ENCODE measurements around the gene TFG.
A peak's percentile ranks its signal among the peaks of the same experiment; 100 is the strongest.

TFG gene

DNA sequence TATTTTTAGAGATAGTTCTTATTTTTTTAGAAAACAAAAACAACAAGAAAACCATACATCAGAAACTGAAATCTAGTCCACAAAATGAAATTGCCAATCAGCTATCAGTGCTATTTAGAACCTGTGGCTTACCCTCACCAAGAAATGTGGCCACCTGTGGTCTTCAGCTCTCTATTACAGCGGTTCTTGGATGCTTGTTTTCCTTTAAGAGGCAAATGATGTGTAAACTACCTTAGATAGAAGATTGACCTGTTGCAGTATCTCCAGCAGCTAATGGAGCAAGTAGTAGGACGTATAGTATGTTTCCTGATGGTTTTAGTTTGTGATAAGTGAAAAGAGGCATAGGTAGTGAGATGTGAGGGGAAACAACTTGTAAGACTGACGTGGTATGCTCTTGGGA is 21.2 kb downstream of the TFG start:
- Histone ChIP-seq H3K4me1 (ENCODE audit: control insufficient read depth, insufficient read depth, low read length) (peaks cover 46% of the 10 kb centered on the region), H3K27me3 (ENCODE audit: control insufficient read depth, insufficient read depth, low read length) (no peaks in the 10 kb centered on the region), H3K27ac (ENCODE audit: low read depth, low read length) (no peak overlapping the region), H3K9me3 (ENCODE audit: control insufficient read depth, insufficient read depth, low read length) (no peaks in the 10 kb centered on the region), H3K9ac (ENCODE audit: low read depth, low read length) (no peak overlapping the region), H3K4me3 (ENCODE audit: low read depth, low read length) (no peak overlapping the region), H3K36me3 (ENCODE audit: control insufficient read depth, insufficient read depth, low read length) (peaks cover 82% of the 10 kb centered on the region)

DNA sequence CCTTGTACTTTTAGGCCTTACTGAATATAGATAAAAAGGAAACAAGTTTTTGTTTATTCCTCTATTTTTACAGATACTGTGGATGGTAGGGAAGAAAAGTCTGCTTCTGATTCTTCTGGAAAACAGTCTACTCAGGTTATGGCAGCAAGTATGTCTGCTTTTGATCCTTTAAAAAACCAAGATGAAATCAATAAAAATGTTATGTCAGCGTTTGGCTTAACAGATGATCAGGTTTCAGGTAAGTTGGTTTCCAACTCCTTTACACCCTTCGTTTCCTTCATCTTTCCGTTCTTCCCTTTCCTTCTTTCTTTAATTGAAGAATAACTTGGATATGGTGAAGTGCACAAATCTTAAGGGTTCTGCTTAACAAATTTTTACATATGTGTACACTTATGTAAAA is 23.1 kb downstream of the TFG start:
- Histone ChIP-seq H3K4me3 (ENCODE audit: low read depth, low read length) (no peak overlapping the region), H3K9ac (ENCODE audit: low read depth, low read length) (no peak overlapping the region), H3K4me1 (ENCODE audit: control insufficient read depth, insufficient read depth, low read length) (peaks cover 59% of the 10 kb centered on the region), H3K27ac (ENCODE audit: low read depth, low read length) (no peak overlapping the region), H3K9me3 (ENCODE audit: control insufficient read depth, insufficient read depth, low read length) (no peaks in the 10 kb centered on the region), H3K36me3 (ENCODE audit: control insufficient read depth, insufficient read depth, low read length) (peaks cover 79% of the 10 kb centered on the region), H3K27me3 (ENCODE audit: control insufficient read depth, insufficient read depth, low read length) (no peaks in the 10 kb centered on the region)

DNA sequence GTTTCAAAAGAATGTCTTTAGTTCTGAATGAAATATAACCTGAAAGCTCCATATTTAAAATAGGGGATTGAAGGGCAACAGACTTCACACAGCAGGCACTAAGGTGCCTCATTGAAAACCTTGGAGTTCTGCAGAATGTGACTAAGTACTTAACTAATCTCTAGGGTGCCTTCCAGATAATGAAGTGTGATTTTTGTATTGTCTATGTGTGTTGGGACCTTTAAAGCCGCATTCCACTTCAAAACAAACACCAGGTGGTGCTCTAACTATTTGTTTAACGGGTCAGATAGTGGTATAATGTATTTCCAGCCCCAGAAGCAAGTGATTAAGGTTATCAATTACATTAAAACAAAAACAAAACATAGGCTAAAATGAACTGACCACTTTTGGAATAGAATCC is 28.0 kb downstream of the TFG start:
- H3K27ac ChIP-seq (ENCODE audit: low read depth, low read length): peak overlapping the region; percentile 78
- H3K4me1 ChIP-seq (ENCODE audit: control insufficient read depth, insufficient read depth, low read length): peaks cover 50% of the 10 kb centered on the region
- H3K9me3 ChIP-seq (ENCODE audit: control insufficient read depth, insufficient read depth, low read length): no peaks in the 10 kb centered on the region
- no peak overlapping the region for H3K4me3 ChIP-seq (ENCODE audit: low read depth, low read length)
- no peaks in the 10 kb centered on the region for H3K27me3 ChIP-seq (ENCODE audit: control insufficient read depth, insufficient read depth, low read length)
- peaks cover 86% of the 10 kb centered on the region for H3K36me3 ChIP-seq (ENCODE audit: control insufficient read depth, insufficient read depth, low read length)
- H3K9ac ChIP-seq (ENCODE audit: low read depth, low read length): no peak overlapping the region

DNA sequence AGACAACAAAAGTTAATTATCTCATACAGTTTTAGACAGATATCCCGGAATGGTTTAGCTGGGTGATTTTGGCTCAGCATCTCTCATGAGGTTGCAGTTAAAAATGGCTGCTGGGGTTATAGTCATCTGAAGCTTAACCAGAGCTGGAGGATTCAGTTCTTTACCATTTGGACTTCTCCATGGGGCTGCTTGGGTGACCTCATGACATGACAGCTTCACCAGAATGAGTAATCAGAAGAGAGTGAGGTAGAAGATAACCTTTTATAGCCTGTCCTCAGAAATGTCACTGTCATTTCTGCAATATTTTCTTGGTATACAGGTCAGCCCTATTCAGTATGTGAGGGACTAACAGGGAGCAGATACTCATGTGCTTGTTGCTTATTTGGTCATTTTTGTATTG is 30.9 kb downstream of the TFG start:
- Histone ChIP-seq H3K4me1 (ENCODE audit: control insufficient read depth, insufficient read depth, low read length) (peaks cover 24% of the 10 kb centered on the region), H3K4me3 (ENCODE audit: low read depth, low read length) (no peak overlapping the region), H3K27ac (ENCODE audit: low read depth, low read length) (no peak overlapping the region), H3K36me3 (ENCODE audit: control insufficient read depth, insufficient read depth, low read length) (peaks cover 92% of the 10 kb centered on the region), H3K27me3 (ENCODE audit: control insufficient read depth, insufficient read depth, low read length) (no peaks in the 10 kb centered on the region), H3K9me3 (ENCODE audit: control insufficient read depth, insufficient read depth, low read length) (no peaks in the 10 kb centered on the region), H3K9ac (ENCODE audit: low read depth, low read length) (no peak overlapping the region)

DNA sequence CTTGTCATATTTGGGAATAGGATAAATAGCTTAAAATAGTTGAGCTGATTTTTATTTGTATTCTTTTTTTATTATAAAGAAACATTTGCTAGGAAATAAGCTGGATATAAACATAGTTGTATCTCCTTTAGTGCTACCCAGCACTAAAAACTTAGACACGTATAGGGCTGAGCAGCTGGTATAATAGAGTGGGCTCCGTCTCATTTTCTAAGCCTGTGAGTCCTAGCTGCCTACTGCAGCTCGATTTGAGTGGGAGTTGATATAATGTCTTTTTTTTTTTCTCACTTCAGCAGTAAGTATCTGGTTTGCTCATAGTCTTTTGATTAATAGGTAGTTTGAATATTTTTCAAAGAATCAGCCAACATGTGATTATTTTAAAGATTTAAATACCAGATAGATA is 34.2 kb downstream of the TFG start:
- Histone ChIP-seq H3K4me1 (ENCODE audit: control insufficient read depth, insufficient read depth, low read length) (peaks cover 3% of the 10 kb centered on the region; the same call in 1 of the 2 replicates), H3K4me3 (ENCODE audit: low read depth, low read length) (no peak overlapping the region), H3K36me3 (ENCODE audit: control insufficient read depth, insufficient read depth, low read length) (peaks cover 96% of the 10 kb centered on the region), H3K9me3 (ENCODE audit: control insufficient read depth, insufficient read depth, low read length) (no peaks in the 10 kb centered on the region), H3K27me3 (ENCODE audit: control insufficient read depth, insufficient read depth, low read length) (no peaks in the 10 kb centered on the region), H3K27ac (ENCODE audit: low read depth, low read length) (no peak overlapping the region), H3K9ac (ENCODE audit: low read depth, low read length) (no peak overlapping the region)

DNA sequence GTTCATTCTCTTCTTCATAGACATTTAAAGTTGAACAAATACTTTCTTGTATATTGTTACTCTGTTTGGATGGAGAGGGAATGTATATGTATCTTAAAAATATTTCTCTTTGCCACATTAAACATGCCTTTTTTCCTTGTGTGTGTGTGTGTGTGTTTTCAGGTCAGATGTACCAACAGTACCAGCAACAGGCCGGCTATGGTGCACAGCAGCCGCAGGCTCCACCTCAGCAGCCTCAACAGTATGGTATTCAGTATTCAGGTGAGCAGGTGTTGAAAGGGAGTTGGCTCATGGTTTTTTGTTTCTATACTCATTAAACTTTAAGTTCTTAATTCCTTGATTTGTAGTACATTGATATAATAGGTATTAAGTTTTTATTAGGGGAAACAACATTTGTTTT is 35.4 kb downstream of the TFG start:
- Histone ChIP-seq H3K9ac (ENCODE audit: low read depth, low read length) (no peak overlapping the region), H3K27ac (ENCODE audit: low read depth, low read length) (no peak overlapping the region), H3K9me3 (ENCODE audit: control insufficient read depth, insufficient read depth, low read length) (no peaks in the 10 kb centered on the region), H3K27me3 (ENCODE audit: control insufficient read depth, insufficient read depth, low read length) (no peaks in the 10 kb centered on the region), H3K4me1 (ENCODE audit: control insufficient read depth, insufficient read depth, low read length) (peaks cover 3% of the 10 kb centered on the region; the same call in 1 of the 2 replicates), H3K4me3 (ENCODE audit: low read depth, low read length) (no peak overlapping the region), H3K36me3 (ENCODE audit: control insufficient read depth, insufficient read depth, low read length) (peaks cover 96% of the 10 kb centered on the region)

DNA sequence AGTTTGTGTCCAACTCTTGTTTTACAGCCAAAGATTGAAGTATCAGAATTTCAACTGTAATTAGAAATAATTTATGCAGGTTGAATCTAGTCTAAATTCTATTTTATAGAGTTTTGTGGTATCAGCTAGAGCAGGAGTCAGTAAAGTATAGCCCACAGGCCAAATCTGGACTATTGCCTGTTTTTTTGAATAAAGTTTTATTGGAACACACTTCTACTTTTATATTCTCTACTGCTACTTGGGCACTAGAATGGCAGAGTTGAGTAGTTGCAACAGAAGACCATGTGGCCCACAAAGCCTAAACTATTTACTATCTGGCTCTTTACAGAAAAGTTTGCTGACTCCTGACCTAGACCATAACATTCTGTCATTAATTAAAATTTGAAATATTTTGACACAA is 36.3 kb downstream of the TFG start:
- peaks cover 3% of the 10 kb centered on the region; the same call in 1 of the 2 replicates for H3K4me1 ChIP-seq (ENCODE audit: control insufficient read depth, insufficient read depth, low read length)
- H3K4me3 ChIP-seq (ENCODE audit: low read depth, low read length): no peak overlapping the region
- H3K27me3 ChIP-seq (ENCODE audit: control insufficient read depth, insufficient read depth, low read length): no peaks in the 10 kb centered on the region
- H3K36me3 ChIP-seq (ENCODE audit: control insufficient read depth, insufficient read depth, low read length): peaks cover 96% of the 10 kb centered on the region
- H3K9me3 ChIP-seq (ENCODE audit: control insufficient read depth, insufficient read depth, low read length): no peaks in the 10 kb centered on the region
- H3K27ac ChIP-seq (ENCODE audit: low read depth, low read length): no peak overlapping the region
- H3K9ac ChIP-seq (ENCODE audit: low read depth, low read length): no peak overlapping the region

DNA sequence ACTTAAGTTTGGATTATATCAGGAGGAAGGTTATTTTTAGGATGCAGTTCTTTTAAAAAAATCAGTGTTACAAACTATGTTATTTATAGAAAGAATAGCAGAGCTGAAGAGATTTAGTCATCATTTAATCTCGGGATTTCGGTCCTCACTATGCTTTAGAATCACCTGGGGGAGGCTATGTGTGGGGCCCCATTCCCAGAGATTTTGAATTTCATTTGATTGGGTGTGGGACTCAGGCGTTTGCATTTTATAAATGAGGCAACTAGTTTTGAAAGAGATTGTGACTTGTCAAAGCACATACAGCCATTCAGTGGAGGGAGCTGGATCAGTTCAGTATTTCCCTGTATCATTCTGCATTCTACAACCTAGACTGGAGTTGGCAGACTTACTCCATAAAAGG is 36.8 kb downstream of the TFG start:
- H3K9me3 ChIP-seq (ENCODE audit: control insufficient read depth, insufficient read depth, low read length): no peaks in the 10 kb centered on the region
- no peak overlapping the region for H3K9ac ChIP-seq (ENCODE audit: low read depth, low read length)
- peaks cover 96% of the 10 kb centered on the region for H3K36me3 ChIP-seq (ENCODE audit: control insufficient read depth, insufficient read depth, low read length)
- no peaks in the 10 kb centered on the region for H3K27me3 ChIP-seq (ENCODE audit: control insufficient read depth, insufficient read depth, low read length)
- no peak overlapping the region for H3K27ac ChIP-seq (ENCODE audit: low read depth, low read length)
- H3K4me3 ChIP-seq (ENCODE audit: low read depth, low read length): no peak overlapping the region
- peaks cover 3% of the 10 kb centered on the region; the same call in 1 of the 2 replicates for H3K4me1 ChIP-seq (ENCODE audit: control insufficient read depth, insufficient read depth, low read length)

DNA sequence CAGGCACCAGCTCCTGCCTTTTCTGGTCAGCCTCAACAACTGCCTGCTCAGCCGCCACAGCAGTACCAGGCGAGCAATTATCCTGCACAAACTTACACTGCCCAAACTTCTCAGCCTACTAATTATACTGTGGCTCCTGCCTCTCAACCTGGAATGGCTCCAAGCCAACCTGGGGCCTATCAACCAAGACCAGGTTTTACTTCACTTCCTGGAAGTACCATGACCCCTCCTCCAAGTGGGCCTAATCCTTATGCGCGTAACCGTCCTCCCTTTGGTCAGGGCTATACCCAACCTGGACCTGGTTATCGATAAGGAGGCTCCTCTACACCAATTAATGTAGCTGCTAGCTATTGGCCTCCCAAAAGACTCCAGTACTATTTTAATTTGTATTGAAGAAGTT is 38.9 kb downstream of the TFG start:
- Histone ChIP-seq H3K36me3 (ENCODE audit: control insufficient read depth, insufficient read depth, low read length) (peaks cover 79% of the 10 kb centered on the region), H3K4me3 (ENCODE audit: low read depth, low read length) (no peak overlapping the region), H3K4me1 (ENCODE audit: control insufficient read depth, insufficient read depth, low read length) (peaks cover 11% of the 10 kb centered on the region), H3K27me3 (ENCODE audit: control insufficient read depth, insufficient read depth, low read length) (no peaks in the 10 kb centered on the region), H3K27ac (ENCODE audit: low read depth, low read length) (no peak overlapping the region), H3K9ac (ENCODE audit: low read depth, low read length) (no peak overlapping the region), H3K9me3 (ENCODE audit: control insufficient read depth, insufficient read depth, low read length) (no peaks in the 10 kb centered on the region)

DNA sequence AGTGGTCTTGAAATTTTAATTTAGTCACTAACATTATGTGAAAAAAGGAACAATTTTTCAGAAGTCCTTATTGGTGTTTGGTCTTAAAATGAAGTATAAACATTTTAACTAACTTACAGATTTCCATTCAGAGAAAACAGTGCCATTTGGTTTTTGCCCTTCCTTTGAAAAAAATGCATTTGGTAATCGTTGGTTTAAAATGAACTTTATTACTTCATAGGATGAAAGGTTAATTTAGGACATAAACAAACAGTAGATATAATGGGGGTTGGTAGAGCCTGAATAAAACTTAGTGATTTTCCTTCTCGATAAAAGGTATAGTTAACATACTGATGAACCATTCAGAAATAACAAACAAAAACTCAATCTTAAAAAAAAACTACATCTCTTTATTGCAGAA is 39.7 kb downstream of the TFG start:
- Histone ChIP-seq H3K36me3 (ENCODE audit: control insufficient read depth, insufficient read depth, low read length) (peaks cover 75% of the 10 kb centered on the region), H3K4me1 (ENCODE audit: control insufficient read depth, insufficient read depth, low read length) (peaks cover 17% of the 10 kb centered on the region)

DNA sequence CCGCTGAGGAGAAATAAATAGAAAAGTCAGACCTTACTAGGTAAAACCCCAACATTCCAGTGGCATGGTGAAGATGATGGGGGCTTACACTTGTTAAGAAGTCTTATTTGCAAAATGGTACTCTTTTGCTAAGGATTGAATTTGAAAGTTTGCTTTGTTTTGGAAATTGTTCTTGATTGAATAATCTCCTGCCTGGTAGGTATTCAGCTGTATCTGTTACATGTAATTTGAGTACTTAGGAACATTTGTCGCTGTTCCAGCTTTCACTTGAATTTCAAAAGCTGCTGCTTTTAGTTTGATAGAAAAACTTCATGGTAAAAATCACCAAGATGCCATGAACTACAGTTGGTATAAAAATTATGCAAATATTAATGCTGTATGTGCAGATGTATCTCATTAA is 44.6 kb downstream of the TFG start:
- Histone ChIP-seq H3K9me3 (ENCODE audit: control insufficient read depth, insufficient read depth, low read length) (no peaks in the 10 kb centered on the region), H3K27ac (ENCODE audit: low read depth, low read length) (peak overlapping the region; percentile 31), H3K4me3 (ENCODE audit: low read depth, low read length) (0 out of 2 replicates have a peak overlapping the region, but pooled peaks have one; percentile 4), H3K36me3 (ENCODE audit: control insufficient read depth, insufficient read depth, low read length) (peaks cover 27% of the 10 kb centered on the region), H3K27me3 (ENCODE audit: control insufficient read depth, insufficient read depth, low read length) (no peaks in the 10 kb centered on the region), H3K9ac (ENCODE audit: low read depth, low read length) (no peak overlapping the region), H3K4me1 (ENCODE audit: control insufficient read depth, insufficient read depth, low read length) (peaks cover 46% of the 10 kb centered on the region)

More for the DNA sequence above, 39.7 kb downstream of the TFG start:
- Histone ChIP-seq H3K9ac (ENCODE audit: low read depth, low read length) (no peak overlapping the region), H3K27me3 (ENCODE audit: control insufficient read depth, insufficient read depth, low read length) (no peaks in the 10 kb centered on the region), H3K4me3 (ENCODE audit: low read depth, low read length) (no peak overlapping the region), H3K9me3 (ENCODE audit: control insufficient read depth, insufficient read depth, low read length) (no peaks in the 10 kb centered on the region), H3K27ac (ENCODE audit: low read depth, low read length) (no peak overlapping the region)

Data from HUES48 (cell line).